Measurements from ENCODE around the gene MACROH2A2. TPM values are rescaled to one million over a fixed set of nuclear protein-coding genes. Genes with fewer than 3 reads are reported as not detected.

MACROH2A2 gene
- total and polyA plus RNA-seq, 2 of the 13 experiments (the other 11 are each of a cell fraction or from before 2014, with no cell fraction given), result 9.8 to 43.1 TPM

DNA sequence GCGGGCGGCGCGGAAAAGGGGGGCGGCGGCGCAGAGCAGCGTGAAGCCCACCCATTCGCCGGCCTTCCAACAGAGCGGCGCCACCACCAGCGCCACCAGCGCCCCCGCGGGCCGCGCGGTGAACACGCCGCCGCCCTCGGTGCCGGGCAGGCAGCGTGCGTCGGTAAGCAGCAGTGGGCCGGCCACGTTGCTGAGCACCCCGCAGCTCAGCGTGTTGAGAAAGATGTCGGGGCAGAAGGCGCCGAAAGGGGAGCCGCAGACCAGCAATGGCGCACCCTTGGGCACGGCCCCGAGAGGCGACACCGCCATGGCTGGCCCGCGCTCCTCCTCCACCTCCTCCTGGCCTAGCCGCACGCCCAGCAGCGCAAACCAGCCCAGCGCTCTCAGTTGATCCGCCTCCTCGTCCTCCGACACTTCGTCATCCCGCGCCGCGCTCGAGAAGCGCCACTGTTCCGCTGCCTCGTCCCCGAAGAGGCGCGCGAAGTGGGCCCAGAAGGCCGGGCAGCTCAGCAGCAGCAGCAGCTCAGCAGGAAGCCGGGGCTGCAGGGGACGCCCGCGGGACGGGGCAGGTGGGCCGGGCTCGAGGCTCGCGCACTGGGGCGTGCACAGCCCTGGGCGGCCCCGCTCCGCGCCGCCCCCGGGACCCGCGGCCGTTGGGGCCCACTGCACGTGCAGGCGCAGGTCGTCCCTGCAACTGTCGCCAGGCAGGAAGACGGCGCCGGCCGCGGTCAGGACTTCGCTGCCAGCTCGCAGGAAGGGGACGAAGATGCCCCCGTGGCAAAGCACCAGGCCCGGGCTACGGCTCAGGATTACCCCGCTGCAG lies 93.2 kb downstream of the MACROH2A2 start (continued):
- no peak for TF ChIP-seq SNAPC5 (CRISPR knock-in tag; IDR thresholded peaks at IDR 0.05; ENCODE audit: borderline replicate concordance)
- TF ChIP-seq ZFP36L2 (CRISPR knock-in tag; IDR thresholded peaks at IDR 0.05), result 0 out of 2 replicates have a peak, but pooled peaks have one; percentile 25
- no peak for TF ChIP-seq CEBPB (IDR thresholded peaks at IDR 0.05; ENCODE audit: borderline replicate concordance, low read depth, low read length)
- TF ChIP-seq, protein P1, sequence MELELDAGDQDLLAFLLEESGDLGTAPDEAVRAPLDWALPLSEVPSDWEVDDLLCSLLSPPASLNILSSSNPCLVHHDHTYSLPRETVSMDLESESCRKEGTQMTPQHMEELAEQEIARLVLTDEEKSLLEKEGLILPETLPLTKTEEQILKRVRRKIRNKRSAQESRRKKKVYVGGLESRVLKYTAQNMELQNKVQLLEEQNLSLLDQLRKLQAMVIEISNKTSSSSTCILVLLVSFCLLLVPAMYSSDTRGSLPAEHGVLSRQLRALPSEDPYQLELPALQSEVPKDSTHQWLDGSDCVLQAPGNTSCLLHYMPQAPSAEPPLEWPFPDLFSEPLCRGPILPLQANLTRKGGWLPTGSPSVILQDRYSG (CRISPR knock-in tag; IDR thresholded peaks at IDR 0.05), result no peak; the same call in none of the 2 replicates
- TF ChIP-seq ZHX2 (IDR thresholded peaks at IDR 0.05; ENCODE audit: low read depth), result no peak; the same call in 1 of the 2 replicates
- TF ChIP-seq ZHX2 (CRISPR knock-in tag; IDR thresholded peaks at IDR 0.05; ENCODE audit: borderline replicate concordance), result no peak
- TF ChIP-seq ZNF550 (CRISPR knock-in tag; IDR thresholded peaks at IDR 0.05; ENCODE audit: borderline replicate concordance), result no peak
- TF ChIP-seq ZFP91 (CRISPR knock-in tag; IDR thresholded peaks at IDR 0.05; ENCODE audit: borderline replicate concordance), result peak; percentile 53
- TF ChIP-seq ZNF441 (CRISPR knock-in tag; IDR thresholded peaks at IDR 0.05; ENCODE audit: borderline replicate concordance), result no peak; the same call in 1 of the 2 replicates
- no peak for TF ChIP-seq THYN1 (CRISPR knock-in tag; IDR thresholded peaks at IDR 0.05; ENCODE audit: borderline replicate concordance, low read depth)
- TF ChIP-seq KDM4B (CRISPR knock-in tag; IDR thresholded peaks at IDR 0.05), result no peak
- TF ChIP-seq, protein P2, sequence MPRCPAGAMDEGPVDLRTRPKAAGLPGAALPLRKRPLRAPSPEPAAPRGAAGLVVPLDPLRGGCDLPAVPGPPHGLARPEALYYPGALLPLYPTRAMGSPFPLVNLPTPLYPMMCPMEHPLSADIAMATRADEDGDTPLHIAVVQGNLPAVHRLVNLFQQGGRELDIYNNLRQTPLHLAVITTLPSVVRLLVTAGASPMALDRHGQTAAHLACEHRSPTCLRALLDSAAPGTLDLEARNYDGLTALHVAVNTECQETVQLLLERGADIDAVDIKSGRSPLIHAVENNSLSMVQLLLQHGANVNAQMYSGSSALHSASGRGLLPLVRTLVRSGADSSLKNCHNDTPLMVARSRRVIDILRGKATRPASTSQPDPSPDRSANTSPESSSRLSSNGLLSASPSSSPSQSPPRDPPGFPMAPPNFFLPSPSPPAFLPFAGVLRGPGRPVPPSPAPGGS (CRISPR knock-in tag; IDR thresholded peaks at IDR 0.05), result no peak; the same call in 1 of the 2 replicates
- TF ChIP-seq, protein P3, sequence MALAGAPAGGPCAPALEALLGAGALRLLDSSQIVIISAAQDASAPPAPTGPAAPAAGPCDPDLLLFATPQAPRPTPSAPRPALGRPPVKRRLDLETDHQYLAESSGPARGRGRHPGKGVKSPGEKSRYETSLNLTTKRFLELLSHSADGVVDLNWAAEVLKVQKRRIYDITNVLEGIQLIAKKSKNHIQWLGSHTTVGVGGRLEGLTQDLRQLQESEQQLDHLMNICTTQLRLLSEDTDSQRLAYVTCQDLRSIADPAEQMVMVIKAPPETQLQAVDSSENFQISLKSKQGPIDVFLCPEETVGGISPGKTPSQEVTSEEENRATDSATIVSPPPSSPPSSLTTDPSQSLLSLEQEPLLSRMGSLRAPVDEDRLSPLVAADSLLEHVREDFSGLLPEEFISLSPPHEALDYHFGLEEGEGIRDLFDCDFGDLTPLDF (CRISPR knock-in tag; IDR thresholded peaks at IDR 0.05), result no peak
- no peak for TF ChIP-seq ZNF644 (CRISPR knock-in tag; IDR thresholded peaks at IDR 0.05; ENCODE audit: low read depth)
- no peak for TF ChIP-seq ATM (IDR thresholded peaks at IDR 0.05; ENCODE audit: borderline replicate concordance)
- TF ChIP-seq KAT7 (CRISPR knock-in tag; IDR thresholded peaks at IDR 0.05; ENCODE audit: borderline replicate concordance), result peak; percentile 51; the same call in 1 of the 2 replicates
- TF ChIP-seq SRSF4 (IDR thresholded peaks at IDR 0.05; ENCODE audit: low read depth, low read length, poor library complexity, severe bottlenecking), result no peak
